GM18508 (cell line): ENCODE results near the gene DPH7.
"Not testable (repeated sequence)": the region's sequence is repeated elsewhere in the genome, so short reads cannot be mapped to it uniquely, and the experiment has no call there.

Source experiments
- ATAC-seq: cut with Tn5 transposase; IDR thresholded peaks from one replicate; pipeline ENCODE4 v1.9.1; 2021; ENCODE audit warnings: moderate number of reproducible peaks; ENCODE audit not compliant: insufficient read depth, unreplicated experiment

The DPH7 gene

DNA sequence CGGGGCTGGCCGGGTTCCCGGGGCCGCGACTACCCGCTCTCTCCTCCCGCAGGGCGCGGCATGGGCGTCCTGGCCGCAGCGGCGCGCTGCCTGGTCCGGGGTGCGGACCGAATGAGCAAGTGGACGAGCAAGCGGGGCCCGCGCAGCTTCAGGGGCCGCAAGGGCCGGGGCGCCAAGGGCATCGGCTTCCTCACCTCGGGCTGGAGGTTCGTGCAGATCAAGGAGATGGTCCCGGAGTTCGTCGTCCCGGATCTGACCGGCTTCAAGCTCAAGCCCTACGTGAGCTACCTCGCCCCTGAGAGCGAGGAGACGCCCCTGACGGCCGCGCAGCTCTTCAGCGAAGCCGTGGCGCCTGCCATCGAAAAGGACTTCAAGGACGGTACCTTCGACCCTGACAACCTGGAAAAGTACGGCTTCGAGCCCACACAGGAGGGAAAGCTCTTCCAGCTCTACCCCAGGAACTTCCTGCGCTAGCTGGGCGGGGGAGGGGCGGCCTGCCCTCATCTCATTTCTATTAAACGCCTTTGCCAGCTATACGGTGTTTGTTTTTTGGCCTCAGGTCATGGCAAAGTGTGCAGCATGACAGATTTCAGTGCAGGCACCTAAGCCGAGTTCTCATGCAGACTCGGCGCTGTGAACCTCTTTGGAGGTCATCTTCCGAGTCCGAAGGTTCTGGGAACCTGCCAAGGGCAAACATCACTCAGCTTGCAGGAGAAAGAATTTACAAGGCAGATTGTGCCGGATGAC is 26.5 kb downstream of the DPH7 start:
- ATAC-seq, result no peak

DNA sequence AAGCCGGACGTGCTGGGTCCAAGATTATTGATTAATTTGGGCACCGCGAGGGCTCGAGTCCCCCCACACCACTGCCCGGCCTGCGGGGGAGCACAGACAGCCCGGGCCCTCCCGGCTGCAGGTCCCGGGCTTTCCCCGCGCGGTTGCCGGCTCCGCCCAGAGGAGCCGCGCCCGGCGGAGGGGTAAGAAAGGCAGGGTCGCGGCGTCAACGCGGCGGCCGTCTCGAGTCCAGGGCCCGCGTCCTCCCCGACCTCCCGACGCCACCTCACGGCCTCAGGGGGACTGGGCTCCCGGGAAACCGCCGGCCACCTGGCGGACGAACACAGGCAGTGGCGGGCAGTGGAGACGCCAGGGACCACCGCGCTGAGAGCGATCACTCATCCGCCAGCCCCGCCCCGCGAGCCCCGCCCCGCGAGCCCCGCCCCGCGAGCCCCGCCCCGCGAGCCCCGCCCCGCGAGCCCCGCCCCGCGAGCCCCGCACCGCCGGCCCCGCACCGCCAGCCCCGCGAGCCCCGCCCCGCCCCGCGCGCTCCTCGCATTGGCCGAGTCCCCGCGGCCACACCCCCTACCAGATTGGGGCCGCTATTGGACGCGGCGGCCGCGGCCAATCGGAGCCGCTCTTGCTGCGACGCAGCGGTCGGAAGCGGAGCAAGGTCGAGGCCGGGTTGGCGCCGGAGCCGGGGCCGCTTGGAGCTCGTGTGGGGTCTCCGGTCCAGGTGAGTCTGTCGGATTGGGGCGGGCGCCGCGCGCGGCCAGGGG is 27.3 kb downstream of the DPH7 start, which contains the start of gene MRPL41:
Gene MRPL41, plus strand, starts transcription at position 616 of the 758 bp plus-strand sequence. CDS start 203 bp downstream, outside the sequence.
- ATAC-seq, result no peak

DNA sequence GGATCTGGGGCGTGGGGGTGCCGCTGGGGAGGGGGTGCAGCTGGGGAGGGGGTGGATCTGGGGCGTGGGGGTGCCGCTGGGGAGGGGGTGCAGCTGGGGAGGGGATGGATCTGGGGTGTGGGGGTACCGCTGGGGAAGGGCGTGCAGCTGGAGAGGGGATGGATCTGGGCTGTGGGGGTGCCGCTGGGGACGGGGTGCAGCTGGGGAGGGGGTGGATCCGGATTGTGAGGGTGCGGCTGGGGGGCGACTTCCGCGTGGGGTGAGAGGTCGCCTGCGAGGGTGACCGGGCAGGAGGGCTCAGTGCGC is 27.8 kb downstream of the DPH7 start:
- ATAC-seq, result not testable (repeated sequence)

DNA sequence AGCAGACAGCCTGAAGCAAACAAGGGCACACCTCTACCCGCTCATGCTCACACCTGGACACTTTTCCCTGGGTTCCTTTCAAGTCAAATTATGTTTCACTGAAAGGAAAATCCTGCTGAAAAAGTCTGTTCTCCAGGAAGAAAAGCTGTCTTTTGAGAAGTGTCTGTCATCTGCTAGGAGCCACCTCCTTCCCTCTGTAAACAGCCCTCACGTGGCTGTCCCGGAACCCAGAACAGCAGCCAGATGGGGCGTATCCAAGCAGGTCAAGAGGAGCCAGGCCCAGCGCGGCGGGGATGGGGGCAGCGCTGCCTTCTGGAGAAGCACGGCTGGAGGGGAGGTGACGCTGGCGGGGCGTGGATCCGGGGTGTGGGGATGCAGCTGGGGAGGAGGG is 28.5 kb downstream of the DPH7 start, which contains the start of gene PNPLA7:
Gene PNPLA7, minus strand, starts transcription at position 172 of the 391 bp plus-strand sequence. CDS start 205 bp downstream, outside the sequence.
- ATAC-seq, result no peak

DNA sequence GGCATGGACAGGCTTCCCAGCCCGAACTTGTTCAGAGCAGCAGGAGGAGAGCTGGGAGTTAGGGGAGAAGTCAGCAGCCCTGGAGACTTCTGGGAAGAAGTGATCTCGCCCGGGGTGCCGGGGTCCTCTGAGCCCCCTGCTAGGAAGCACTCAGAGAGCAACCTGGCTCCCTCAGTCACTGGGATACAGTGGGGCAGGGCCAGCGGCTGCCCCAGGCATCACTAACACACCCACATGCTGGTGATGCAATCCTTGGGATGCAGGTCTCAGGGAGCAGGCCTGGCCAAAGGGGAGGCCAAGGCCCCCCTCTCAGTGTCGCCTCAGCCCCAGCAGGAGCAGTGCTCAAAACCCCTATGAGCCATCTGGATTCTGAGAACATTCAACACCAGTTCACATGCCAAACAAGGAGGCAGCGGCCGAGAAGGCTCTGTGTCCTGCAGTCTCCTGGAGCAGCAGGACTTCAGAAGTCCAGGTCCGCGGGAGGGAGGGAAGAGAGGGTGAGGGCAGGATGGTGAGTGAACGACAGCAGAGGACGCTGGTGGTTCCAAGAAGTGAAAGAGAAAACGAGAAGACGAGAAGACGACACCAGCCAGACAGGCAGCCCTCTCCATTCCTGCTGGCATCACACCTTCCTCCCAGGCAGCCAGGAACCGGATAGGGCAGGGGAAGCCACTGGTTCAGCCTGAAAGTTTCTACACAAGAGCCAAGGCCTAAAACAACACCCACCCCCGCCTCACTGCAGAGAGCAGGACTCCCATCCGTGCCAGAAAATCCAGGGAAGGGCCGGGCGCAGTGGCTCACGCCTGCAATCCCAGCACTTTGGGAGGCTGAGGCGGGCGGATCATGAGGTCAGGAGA is 30.8 kb downstream of the DPH7 start:
- no peak for ATAC-seq

DNA sequence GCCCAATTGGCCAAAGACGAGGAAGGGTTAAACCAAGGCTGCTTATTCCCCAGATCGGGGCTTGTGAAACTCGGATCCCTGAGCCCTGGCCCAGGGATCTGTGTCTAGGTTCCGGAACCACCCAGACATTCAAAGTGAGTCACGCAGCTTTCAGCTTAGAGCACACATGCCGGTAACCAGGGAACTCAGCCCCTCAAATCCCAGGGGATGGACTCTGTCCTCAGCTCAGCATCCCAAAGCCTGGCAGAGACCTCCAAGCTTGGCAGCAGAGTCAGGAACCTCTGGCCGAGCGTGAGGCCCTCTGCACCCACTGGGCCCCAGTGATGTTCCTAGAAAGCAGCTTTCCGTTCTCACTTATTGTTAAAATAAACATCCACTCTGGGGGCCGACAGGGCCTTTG is 33.6 kb downstream of the DPH7 start:
- no peak for ATAC-seq

DNA sequence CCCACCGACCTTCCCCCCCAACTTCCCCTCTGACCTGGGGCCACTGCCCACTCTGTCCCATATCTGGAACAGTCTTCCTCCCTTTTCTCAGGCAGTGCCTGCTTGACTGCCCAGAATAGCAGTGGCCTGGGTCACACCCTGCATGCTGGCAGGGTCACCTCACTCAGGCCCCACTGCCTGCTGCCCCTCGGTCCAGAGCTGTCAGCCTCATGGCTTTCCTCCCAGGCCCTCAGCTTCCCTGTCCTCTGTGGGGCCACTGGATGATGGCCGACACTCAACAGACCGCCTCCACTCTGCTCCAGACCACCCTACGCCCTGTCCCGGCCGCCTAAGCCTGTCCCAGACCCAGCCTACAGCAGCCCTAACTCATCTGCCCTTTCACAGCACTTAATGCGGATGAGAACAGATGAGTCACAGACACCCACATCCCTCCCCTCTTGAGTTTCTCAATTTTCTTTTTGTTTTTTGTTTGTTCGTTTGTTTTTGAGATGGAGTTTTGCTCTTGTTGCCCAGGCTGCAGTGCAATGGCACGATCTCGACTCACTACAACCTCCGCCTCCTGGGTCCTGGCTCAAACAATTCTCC is 34.5 kb downstream of the DPH7 start:
- ATAC-seq, result no peak

DNA sequence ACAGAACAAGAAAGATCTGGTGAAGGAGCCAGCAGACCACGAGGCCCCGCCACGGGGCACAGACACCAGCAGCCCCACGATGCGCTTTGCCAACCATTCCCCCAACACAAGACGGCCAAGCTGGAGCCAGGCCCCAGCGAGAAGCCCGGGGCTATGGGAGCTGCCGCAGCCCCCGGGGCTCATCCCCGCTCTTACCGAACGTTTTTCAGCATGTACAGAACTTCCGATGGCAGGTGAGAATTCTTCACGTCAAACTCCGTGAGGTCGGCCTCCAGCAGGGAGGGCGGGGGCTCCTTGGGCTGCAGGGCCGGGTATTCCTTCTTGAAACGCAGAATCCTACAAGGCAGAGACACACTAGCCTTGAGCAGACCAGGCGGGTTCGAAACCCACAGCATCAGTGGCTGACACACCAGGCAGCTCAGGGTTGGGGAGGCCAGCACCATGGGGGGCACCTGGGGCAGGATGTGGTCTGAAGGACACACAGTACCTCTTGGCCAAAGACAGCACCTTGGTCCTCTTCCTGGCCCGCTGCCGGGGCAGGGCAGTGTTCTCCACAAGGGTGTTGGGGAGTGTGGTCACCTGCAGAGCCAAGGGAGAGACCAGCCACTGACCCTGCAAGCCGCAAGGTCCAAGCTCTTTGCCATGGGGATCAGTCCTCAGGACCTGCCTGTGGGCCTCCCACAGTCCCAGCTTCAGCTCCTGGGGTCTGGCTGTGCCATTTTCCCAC is 35.3 kb downstream of the DPH7 start:
- no peak for ATAC-seq

DNA sequence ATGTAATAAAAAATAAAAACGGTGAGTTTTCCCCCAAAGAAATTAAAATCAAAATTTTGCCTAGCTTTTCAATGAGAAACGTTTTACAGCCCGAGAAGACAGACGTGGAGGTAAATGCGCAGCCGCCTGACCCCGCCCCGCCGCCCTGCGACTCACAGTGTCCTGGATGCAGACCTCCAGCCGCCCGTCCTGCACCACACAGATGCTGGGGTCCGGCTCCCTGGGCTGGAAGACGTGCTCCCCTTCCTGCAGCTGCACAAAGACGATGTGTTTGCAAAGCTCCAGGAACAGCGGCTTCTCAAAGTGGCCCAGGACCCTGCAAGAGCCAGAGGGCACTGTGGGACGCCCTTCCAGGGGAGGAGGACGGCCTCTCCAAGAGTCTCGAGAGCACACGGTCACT is 36.2 kb downstream of the DPH7 start:
- ATAC-seq, result no peak

DNA sequence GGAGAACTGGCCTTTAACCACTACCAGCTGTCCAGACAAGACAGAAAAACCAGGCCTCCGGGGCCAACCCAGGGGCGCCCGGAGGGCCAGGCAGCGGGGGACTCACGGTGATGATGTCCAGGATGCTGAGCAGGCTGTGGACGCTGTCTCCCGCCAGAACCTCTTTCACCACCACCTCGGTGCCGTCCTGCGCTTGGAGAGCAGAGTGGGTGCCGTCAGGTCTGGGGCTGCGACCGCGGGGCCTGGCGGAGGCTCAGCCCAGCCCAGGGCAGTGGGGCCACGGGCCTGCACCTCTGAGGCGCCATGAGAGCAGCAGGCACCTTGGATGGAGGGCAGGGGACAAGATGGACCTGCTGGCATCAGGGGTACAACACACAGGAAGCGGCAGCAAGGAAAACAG is 38.2 kb downstream of the DPH7 start:
- ATAC-seq, result no peak

DNA sequence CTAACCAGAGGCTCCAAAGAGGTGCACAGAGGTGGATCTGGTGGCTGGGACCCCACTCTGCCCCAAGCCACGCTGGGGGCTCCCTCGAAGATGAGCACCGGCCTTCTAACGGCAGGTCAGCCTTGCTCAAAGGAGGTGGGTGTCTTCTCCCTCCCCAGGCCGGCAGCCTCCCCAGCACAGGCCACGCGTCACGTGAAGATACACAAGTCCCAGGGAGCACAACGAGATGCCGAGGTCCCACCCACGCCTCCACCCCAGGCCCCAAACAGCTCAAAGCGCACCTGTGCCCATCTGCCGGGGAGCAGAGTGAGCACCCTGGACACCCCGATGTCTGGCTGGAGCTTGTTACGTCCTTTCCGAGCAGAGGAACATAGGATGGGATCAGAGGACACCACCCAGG is 40.7 kb downstream of the DPH7 start:
- ATAC-seq, result no peak

DNA sequence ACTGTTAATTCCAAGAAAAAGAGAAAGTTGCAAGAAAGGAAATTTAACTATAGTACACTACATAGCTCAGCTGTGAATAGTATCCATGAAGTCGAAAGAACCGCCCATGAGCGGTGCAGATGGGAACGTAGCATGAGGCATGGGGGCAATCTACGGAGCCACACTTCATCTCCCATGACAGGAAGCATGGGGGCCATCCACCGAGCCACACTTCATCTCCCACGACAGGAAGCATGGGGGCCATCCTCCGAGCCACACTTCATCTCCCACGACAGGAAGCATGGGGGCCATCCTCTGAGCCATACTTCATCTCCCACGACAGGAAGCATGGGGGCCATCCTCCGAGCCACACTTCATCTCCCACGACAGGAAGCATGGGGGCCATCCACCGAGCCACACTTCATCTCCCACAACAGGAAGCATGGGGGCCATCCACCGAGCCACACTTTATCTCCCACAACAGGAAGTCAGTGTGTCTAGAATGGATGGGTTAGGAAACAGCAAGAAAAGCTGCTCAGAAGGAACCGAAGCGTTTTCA is 42.1 kb downstream of the DPH7 start:
- not testable (repeated sequence) for ATAC-seq

DNA sequence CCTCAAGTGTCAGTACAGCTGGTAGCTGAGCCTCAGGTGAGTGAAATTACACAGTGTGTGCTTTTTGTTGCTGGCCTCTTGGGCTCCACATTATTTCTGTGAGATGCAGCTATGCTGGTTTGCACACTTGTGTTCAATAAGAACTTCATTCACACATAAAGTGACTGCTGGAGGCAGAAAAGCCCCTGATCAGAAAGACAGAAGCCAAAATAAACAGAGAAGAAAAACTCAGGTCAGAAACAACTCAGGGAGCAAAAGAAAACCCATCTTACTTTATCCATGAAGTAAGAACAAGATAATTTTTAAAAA is 43.7 kb downstream of the DPH7 start:
- ATAC-seq, result no peak

DNA sequence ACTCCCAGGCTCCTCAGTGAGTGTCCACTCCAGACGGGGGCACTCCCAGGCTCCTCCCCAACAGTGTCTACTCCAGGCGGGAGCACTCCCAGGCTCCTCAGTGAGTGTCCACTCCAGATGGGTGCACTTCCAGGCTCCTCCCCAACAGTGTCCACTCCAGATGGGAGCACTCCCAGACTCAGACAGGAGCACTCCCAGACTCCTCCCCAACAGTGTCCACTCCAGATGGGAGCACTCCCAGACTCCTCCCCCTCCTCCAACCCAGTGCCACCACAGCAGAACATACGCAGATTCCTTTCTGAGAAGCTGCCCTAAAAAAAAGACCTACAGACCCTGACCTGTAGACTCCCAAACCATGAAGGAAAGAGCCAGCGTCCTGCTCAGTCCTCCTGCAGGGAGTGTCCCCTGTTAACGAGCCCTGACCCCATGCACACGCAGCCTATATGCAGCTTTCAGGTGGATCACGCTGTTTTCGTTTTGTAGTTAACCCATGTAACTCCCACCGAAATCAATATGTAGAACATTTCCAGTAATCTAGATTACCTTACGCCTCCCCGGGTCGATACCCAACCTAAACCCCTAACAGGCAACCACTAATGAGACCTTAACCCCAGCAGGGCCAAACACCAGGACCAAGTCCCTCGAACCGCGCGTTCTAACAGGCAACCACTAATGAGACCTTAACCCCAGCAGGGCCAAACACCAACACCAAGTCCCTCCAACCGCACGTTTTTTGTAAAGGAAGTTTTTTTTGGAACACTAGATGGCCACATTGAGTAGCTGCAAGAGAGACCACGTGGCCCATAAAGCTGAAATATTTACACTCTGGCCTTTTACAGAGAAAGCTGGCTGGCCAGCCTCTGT is 44.2 kb downstream of the DPH7 start:
- ATAC-seq, result no peak

DNA sequence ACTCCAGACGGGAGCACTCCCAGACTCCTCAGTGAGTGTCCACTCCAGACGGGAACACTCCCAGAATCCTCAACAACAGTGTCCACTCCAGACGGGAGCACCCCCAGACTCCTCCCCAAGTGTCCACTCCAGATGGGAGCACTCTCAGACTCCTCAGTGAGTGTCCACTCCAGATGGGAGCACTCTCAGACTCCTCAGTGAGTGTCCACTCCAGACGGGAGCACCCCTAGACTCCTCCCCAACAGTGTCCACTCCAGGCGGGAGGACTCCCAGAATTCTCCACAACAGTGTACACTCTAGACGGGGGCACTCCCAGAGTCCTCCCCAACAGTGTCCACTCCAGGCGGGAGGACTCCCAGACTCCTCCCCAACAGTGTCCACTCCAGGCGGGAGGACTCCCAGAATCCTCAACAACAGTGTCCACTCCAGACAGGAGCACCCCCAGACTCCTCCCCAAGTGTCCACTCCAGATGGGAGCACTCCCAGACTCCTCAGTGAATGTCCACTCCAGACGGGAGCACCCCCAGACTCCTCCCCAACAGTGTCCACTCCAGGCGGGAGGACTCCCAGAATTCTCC is 45.7 kb downstream of the DPH7 start:
- not testable (repeated sequence) for ATAC-seq

DNA sequence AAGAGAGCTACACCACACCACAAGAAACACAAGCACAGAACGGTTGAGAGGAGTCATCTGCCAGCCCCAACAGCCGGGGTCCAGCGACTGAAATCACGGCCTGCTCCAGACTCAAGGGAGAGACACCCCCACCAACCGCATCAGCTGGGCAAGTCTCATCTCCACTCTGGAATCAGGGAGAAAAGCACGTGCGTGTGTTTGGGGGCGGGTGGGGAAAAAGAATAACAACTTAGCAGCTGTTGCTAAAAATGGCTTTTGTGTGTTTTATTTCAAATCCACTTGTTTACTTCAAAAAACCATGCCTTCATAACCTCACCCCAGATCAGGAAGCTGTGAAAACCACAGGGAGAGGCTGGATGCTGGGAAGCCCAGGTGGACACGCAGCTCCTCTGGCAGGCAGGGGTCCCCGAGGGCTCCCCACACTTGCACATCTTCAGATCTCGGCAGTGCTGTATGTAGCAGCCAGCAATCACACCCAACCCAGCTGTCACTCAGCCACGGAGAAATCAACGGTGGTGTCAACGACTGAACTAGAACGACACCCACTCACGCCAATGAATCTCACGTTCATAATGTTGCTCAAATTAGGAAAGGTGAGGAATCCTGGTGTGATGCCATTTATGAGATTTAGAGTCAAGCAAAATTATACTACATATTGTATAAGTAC is 47.5 kb downstream of the DPH7 start:
- no peak for ATAC-seq

DNA sequence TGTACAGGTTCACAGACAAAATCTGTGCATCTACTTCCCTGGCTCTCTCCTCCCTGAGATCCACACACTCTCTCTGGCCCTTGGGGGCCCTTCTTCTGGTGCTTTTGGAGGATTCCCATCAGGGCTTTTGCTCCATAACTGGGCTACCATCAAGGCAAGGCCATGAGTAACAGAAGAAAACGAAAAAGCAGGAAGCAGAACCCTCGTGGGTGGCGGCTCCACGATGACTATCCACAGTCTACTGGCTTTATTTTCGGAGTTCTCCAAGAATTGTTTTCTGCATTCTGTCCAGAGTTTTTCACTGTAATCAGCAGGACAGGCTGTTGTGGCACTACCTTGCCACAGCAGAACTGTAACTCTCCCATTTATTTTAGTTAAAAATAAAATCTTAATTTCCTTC is 48.4 kb downstream of the DPH7 start:
- ATAC-seq, result no peak

DNA sequence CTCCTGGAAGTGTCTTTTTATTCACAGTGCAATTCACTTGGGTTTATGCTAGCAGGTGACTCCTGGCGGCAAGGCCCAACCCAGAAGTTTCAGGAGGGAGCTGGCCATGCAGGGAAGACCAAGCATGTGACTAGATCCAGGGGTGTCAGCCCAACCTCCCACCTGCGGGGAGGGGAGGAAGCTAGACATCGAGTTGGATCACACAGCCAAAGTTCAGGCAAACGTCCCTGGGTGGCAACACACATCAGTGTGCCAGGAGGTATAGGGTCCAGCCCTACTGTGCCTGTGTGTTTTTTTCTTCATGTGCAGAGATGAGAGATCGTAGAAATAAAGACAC is 53.8 kb downstream of the DPH7 start:
- ATAC-seq, result no peak
